ENCODE results near the gene CCDC40. TPM values are rescaled to one million over a fixed set of nuclear protein-coding genes. Genes with fewer than 3 reads are reported as not detected.

The CCDC40 gene
- total and polyA plus RNA-seq, 2 of the 13 experiments (the other 11 are each of a cell fraction or from before 2014, with no cell fraction given) = 4.1 to 5.5 TPM

DNA sequence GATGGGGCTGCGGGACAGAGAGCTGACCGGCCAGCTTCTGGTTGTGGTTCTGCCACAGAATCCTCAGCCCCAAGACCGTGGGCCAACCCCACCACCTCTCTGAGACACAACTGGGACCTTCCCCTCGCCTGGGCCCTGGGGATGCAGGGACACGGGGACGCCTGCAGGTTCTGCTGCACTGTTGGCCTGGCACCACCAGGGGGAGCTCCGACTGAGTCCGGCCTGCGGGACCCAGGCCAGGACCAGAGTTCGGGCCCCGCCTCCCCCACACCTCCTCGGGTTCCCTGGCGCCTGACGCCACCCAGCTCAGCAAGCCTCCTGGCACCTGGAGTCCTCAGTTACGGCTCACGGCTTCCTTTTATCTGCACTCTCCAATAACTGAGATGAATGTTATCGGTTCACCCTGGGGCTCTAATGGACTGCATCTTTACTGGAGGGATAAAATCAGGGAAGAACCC, 28.0 kb upstream of the CCDC40 start (continued):
- TF ChIP-seq PRDM15 (CRISPR knock-in tag; IDR thresholded peaks at IDR 0.05) = no peak
- TF ChIP-seq TCF7 (IDR thresholded peaks at IDR 0.05; ENCODE audit: low read depth) = no peak
- no peak for TF ChIP-seq NFE2 (CRISPR knock-in tag; IDR thresholded peaks at IDR 0.05)
- no peak for TF ChIP-seq POLR2A (IDR thresholded peaks at IDR 0.05; ENCODE audit: insufficient read depth in 1 of 2, low read depth in 2 of 2, low read length in 2 of 2)
- TF ChIP-seq XBP1 (CRISPR knock-in tag; IDR thresholded peaks at IDR 0.05) = no peak
- TF ChIP-seq MEIS1 (CRISPR knock-in tag; IDR thresholded peaks at IDR 0.05; ENCODE audit: borderline replicate concordance) = no peak
- TF ChIP-seq SIX4 (CRISPR knock-in tag; IDR thresholded peaks at IDR 0.05) = no peak
- no peak for TF ChIP-seq ZNF674 (CRISPR knock-in tag; IDR thresholded peaks at IDR 0.05; ENCODE audit: low read depth)
- TF ChIP-seq ZKSCAN8 (CRISPR knock-in tag; IDR thresholded peaks at IDR 0.05; ENCODE audit: borderline replicate concordance) = no peak
- peak; percentile 65 for TF ChIP-seq MEF2D (CRISPR knock-in tag; IDR thresholded peaks at IDR 0.05)
- peak; percentile 62 for TF ChIP-seq ZBTB33 (CRISPR knock-in tag; IDR thresholded peaks at IDR 0.05)
- TF ChIP-seq, protein P1, sequence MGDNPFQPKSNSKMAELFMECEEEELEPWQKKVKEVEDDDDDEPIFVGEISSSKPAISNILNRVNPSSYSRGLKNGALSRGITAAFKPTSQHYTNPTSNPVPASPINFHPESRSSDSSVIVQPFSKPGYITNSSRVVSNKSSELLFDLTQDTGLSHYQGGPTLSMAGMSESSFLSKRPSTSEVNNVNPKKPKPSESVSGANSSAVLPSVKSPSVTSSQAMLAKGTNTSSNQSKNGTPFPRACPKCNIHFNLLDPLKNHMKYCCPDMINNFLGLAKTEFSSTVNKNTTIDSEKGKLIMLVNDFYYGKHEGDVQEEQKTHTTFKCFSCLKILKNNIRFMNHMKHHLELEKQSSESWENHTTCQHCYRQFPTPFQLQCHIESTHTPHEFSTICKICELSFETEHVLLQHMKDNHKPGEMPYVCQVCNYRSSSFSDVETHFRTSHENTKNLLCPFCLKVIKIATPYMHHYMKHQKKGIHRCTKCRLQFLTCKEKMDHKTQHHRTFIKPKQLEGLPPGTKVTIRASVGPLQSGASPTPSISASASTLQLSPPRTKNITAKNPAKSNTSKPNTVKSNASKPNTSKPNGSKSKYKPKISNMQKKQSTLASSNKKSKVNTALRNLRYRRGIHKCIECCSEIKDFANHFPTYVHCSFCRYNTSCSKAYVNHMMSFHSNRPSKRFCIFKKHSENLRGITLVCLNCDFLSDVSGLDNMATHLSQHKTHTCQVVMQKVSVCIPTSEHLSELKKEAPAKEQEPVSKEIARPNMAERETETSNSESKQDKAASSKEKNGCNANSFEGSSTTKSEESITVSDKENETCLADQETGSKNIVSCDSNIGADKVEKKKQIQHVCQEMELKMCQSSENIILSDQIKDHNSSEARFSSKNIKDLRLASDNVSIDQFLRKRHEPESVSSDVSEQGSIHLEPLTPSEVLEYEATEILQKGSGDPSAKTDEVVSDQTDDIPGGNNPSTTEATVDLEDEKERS (CRISPR knock-in tag; IDR thresholded peaks at IDR 0.05) = 0 out of 2 replicates have a peak, but pooled peaks have one; percentile 46
- 0 out of 2 replicates have a peak, but pooled peaks have one; percentile 21 for TF ChIP-seq PAXIP1 (CRISPR knock-in tag; conservative IDR thresholded peaks at IDR 0.05)
- no peak for TF ChIP-seq FOSL1 (CRISPR knock-in tag; IDR thresholded peaks at IDR 0.05; ENCODE audit: borderline replicate concordance)
- no peak for TF ChIP-seq ZNF75D (CRISPR knock-in tag; IDR thresholded peaks at IDR 0.05; ENCODE audit: borderline replicate concordance)
- no peak for TF ChIP-seq NCOA5 (CRISPR knock-in tag; IDR thresholded peaks at IDR 0.05)
- peak; percentile 58; the same call in 1 of the 2 replicates for TF ChIP-seq ZNF225 (CRISPR knock-in tag; IDR thresholded peaks at IDR 0.05)
- TF ChIP-seq NFE2L2 (IDR thresholded peaks at IDR 0.05; ENCODE audit: low read length) = no peak
- TF ChIP-seq NR2C2 (CRISPR knock-in tag; IDR thresholded peaks at IDR 0.05; ENCODE audit: borderline replicate concordance) = no peak
